HL-60 (cell line): ENCODE results near the gene PPM1M.

Source experiments
- DNase-seq, 2 experiments: peaks; one replicate each; pipeline ENCODE4 v3.0.0-alpha.2; 2010 to 2020; ENCODE audit warnings: low read depth in 1 of 2, low spot score in 1 of 2
- H3K27ac ChIP-seq: fragments of 250-450 bp; sonication (Bioruptor Pico); replicated peaks from 2 replicates; pipeline ENCODE4 v1.5.1; 2020; ENCODE audit warnings: mild to moderate bottlenecking, moderate library complexity
- H3K27me3 ChIP-seq: fragments of 250-450 bp; sonication (Bioruptor Pico); 2 replicates; pipeline ENCODE4 v1.5.1; 2021; ENCODE audit warnings: mild to moderate bottlenecking, moderate library complexity; ENCODE audit not compliant: insufficient read depth, poor library complexity, severe bottlenecking
- H3K4me3 ChIP-seq: replicated peaks from 2 replicates; pipeline ENCODE4 v1.5.1; 2011; ENCODE audit warnings: mild to moderate bottlenecking, control low read depth, low read length; ENCODE audit not compliant: insufficient read depth
- CTCF ChIP-seq: IDR thresholded peaks from one replicate; pipeline ENCODE4 v1.5.1; 2011; ENCODE audit warnings: low read length, control low read depth, inconsistent platforms; ENCODE audit not compliant: insufficient read depth
- GABPA ChIP-seq: IDR thresholded peaks from 2 replicates; pipeline ENCODE4 v1.6.1; 2012; ENCODE audit warnings: low read depth
- POLR2AphosphoS5 ChIP-seq: IDR thresholded peaks from 2 replicates; pipeline ENCODE4 v1.6.1; 2012; ENCODE audit warnings: low read depth
- REST ChIP-seq: IDR thresholded peaks from 2 replicates; pipeline ENCODE4 v1.6.1; 2012; ENCODE audit warnings: low read depth; ENCODE audit not compliant: insufficient replicate concordance
- SPI1 ChIP-seq: IDR thresholded peaks from 2 replicates; pipeline ENCODE4 v1.6.1; 2012; ENCODE audit warnings: low read depth, mild to moderate bottlenecking, borderline replicate concordance

Gene PPM1M

GRCh38 chr3:52249683-52250082 lies 4.1 kb downstream of the PPM1M start:
- no peaks in the 10 kb centered on the region for H3K27me3 ChIP-seq
- TF ChIP-seq SPI1: no peak
- TF ChIP-seq REST: no peak
- no peak for TF ChIP-seq CTCF
- TF ChIP-seq GABPA: no peak
- no peak for TF ChIP-seq POLR2AphosphoS5
- no peak for DNase-seq
- H3K27ac ChIP-seq: no peak overlapping the region
- no peak overlapping the region for H3K4me3 ChIP-seq

GRCh38 chr3:52250122-52250521 lies 4.6 kb downstream of the PPM1M start:
- no peak for DNase-seq
- Histone ChIP-seq H3K27me3 (no peaks in the 10 kb centered on the region), H3K27ac (no peak overlapping the region), H3K4me3 (no peak overlapping the region)
- TF ChIP-seq POLR2AphosphoS5: no peak
- TF ChIP-seq CTCF: no peak
- no peak for TF ChIP-seq GABPA
- TF ChIP-seq REST: no peak
- TF ChIP-seq SPI1: no peak

- H3K27me3 ChIP-seq: no peaks in the 10 kb centered on the region
- peak; percentile 90 to 93 for DNase-seq
- TF ChIP-seq GABPA: no peak
- peak; percentile 99 for TF ChIP-seq SPI1
- TF ChIP-seq POLR2AphosphoS5: peak; percentile 93
- no peak overlapping the region for H3K4me3 ChIP-seq
- peak overlapping the region; percentile 61 for H3K27ac ChIP-seq
These were observed 8.1 kb downstream of the PPM1M start for GRCh38 chr3:52253314-52254304.

GRCh38 chr3:52254608-52255007 lies 9.0 kb downstream of the PPM1M start:
- Histone ChIP-seq H3K4me3 (no peak overlapping the region), H3K27ac (peak overlapping the region; percentile 61; the same call in 1 of the 2 replicates)
- TF ChIP-seq GABPA: no peak
- TF ChIP-seq REST: no peak
- peak; percentile 42 for TF ChIP-seq POLR2AphosphoS5

More at GRCh38 chr3:52254608-52255007, 9.0 kb downstream of the PPM1M start:
- DNase-seq: no peak
- H3K27me3 ChIP-seq: no peaks in the 10 kb centered on the region
